Skeletal muscle cell (primary cell): ENCODE results near the gene STX18.
"Not testable (repeated sequence)": the region's sequence is repeated elsewhere in the genome, so short reads cannot be mapped to it uniquely, and the experiment has no call there.

Experiments
- DNase-seq: peaks from one replicate; pipeline ENCODE4 v3.0.0-alpha.2; 2010; ENCODE audit warnings: low read depth
- H3K4me3 ChIP-seq: 2 replicates; pipeline ENCODE4 v1.5.1; 2011; ENCODE audit warnings: low read depth, mild to moderate bottlenecking, control low read depth, low read length, moderate library complexity

Gene STX18

GRCh38 chr4:4427121-4427870 is 114.6 kb downstream of the STX18 start:
- DNase-seq = no peak
- no peak overlapping the region for H3K4me3 ChIP-seq

DNA sequence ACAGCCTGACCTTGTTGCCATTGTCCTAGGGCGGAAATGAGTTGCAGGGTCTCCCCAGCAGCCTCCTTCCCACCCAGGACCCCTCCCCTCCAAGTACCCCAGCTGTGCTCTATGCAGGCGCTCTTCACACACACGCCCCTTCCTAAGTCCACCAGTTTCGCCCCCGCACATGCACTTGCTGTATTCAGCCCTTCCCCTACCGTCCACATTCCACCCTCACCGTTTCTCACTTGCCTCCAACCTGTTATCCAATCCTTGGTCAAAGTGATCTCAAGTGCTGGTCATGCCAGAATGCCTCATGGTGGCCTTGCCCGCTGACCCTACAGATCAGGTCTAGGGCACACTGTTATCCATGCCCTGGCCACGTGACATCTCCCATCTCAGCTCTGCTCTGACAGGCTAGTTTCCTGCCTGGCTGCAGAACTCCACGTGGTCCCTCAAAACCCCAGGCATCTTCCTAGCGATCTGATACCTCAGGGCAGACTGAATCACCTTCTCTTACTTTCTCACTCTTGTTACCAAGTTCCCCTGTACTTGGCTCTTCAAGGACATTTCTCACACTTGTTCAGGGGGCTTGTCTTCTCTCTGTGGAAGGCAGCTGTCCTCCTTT is 115.2 kb downstream of the STX18 start:
- no peak overlapping the region for H3K4me3 ChIP-seq
- no peak for DNase-seq

GRCh38 chr4:4425696-4426095 is 116.2 kb downstream of the STX18 start:
- DNase-seq = no peak
- H3K4me3 ChIP-seq = no peak overlapping the region

GRCh38 chr4:4425119-4425690 is 116.6 kb downstream of the STX18 start:
- no peak overlapping the region for H3K4me3 ChIP-seq
- no peak for DNase-seq

DNA sequence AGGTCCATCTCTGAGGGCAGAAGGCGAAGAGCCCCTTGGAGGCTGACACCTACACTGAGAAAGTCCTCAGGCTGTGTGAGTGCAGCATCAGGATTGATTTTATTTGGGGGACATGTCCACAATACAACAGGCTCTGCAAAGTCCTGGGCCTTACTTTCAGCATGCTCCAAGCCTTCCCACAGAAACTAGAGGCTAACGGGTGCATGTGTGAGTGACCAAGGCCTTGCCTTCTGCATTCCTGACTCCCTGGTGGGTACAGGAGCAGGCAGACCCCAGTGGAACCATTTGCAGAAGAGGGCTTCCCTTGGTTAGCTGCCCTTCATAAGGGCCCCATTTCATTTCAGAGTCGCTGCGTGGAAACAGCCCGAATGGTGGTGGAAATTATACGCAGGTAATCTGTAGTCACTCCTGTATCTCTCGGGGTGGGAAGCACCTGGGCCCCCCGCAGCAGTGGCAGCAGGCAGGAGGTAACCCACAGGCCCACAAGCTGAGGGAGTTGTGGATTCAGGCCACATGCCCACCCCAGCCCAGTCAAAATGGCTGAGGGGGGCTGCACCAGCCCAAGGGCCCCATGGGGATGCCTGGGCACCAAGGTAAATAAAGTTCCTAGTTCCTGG is 117.2 kb downstream of the STX18 start:
- no peak overlapping the region for H3K4me3 ChIP-seq
- DNase-seq = no peak

GRCh38 chr4:4423706-4424498 is 117.9 kb downstream of the STX18 start:
- DNase-seq = no peak

DNA sequence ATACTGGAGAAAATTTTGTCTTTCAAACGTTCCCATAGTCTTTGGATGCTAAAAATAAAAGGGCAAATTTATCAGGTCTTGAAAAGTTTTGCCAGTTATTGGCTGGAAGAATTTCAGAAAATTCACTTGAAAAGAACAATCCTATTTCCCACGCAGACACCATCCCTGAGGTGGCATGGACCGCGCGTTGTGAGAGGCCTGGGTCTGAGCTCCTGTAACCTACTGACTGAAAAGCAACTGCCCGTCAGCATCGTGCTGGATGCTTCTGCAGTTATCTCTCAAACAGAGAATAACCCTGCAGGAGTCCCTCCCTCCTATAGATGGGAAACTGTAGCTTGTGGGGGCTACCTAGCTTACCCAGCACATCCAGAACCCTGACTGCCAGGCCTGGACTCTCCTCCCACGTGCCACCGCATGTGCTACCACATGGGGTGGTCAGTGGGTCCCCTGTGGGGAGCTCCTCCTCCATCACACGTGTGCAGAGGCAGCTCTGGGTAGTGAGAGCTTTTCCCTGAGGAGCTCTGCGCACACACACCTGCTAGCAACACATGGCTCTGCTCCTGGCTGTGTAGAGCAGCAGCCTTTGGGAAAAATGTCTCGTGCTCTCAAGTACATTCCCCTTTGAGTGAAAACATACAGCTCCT is 118.9 kb downstream of the STX18 start:
- no peak for DNase-seq
- H3K4me3 ChIP-seq = no peak overlapping the region

More at GRCh38 chr4:4423706-4424498, 117.9 kb downstream of the STX18 start:
- H3K4me3 ChIP-seq = no peak overlapping the region

GRCh38 chr4:4422117-4422516 is 119.7 kb downstream of the STX18 start:
- H3K4me3 ChIP-seq, DNase-seq: not testable (repeated sequence)

DNA sequence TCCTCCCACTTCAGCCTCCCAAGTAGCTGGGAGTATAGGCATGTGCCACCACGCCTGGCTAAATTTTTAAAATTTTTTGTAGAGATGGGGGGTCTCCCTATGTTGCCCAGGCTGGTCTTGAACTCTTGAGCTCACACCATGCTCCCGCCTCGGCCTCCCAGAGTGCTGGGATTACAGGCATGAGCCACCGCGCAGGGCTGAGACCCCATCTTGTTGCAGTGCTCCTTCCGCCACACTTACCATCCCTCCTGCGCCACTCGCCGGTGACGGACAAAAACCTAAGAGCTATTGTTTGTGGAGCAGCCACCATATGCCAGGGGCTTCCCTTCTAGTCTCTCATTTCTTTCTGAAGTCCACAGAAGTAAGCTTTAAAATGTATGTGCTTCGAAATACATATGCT is 120.5 kb downstream of the STX18 start:
- H3K4me3 ChIP-seq = no peak overlapping the region
- DNase-seq = no peak

DNA sequence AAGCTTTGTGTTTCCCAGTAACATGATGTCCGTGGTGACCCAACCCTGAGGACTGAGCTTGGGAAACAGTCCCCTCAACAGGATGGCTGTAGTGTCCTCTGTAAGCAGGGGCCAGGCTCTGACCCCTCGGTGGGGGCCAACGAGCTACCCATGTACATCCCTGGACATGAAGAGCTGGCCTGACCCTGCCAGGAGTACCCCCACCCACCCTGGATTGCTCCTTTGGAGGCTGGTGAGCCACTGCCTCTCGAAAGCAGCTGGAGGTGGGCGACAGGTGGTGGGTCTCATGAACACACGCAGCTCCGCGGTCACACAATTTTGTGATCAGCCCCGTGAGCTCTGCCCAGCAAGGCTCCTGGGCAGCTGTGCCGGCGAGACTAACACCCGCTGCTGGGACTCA is 121.4 kb downstream of the STX18 start:
- no peak for DNase-seq
- no peak overlapping the region for H3K4me3 ChIP-seq

- no peak overlapping the region for H3K4me3 ChIP-seq
- no peak for DNase-seq
Measured at GRCh38 chr4:4419896-4420295, 122.0 kb downstream of the STX18 start.

DNA sequence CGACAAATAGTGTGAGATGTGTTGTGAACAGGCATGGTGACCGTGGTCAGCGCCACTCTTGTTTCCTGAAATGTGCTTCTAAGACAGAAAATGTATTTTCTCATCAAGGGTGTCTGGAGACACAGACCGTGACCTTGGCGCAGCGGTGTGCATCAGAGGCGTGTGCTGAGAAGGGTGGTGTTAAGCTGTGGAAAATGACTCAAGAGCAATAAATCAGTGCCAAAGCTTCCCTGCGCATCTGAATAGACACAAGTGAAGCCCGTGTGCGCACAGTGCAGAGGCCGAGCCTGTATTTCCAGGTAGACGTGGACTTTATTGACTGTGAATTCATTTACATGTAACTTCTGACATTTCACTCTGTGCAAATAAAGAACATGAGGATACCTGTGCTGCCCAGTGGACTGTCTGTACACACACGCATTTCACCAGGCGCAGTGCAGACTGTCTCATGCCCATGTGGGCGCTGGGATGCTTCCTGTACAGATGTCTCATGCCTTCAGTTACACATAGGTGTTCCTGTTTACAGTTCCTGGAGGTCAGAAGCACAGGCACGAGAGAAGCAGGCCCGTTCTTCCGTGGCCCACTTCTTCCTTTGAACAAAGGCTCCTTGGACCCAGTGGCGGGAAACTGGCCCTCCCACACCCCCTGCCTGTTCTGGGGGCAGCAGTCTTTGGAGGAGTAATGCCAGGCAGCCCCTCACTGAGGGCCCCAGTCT is 123.0 kb downstream of the STX18 start:
- H3K4me3 ChIP-seq = no peak overlapping the region
- no peak for DNase-seq

- no peak overlapping the region for H3K4me3 ChIP-seq
- DNase-seq = no peak
Measured at GRCh38 chr4:4417886-4418285, 124.0 kb downstream of the STX18 start.

DNA sequence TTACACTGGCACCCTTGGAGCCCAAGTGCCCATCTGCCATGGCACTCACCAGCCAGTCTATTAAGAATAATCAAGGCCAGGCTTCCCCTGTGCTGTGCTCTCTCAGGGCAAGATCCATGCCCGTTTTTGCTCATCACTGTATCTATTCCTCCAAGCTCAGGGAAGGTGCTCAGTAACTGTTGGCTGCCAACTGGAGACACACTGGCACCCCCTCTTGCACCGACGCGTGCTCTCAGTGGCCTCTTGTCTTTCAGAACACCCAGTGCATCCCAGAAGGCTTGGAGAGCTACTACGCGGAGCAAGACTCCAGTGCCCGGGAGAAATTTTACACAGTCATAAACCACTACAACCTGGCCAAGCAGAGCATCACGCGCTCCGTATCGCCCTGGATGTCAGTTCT is 124.9 kb downstream of the STX18 start:
- no peak for DNase-seq
- no peak overlapping the region for H3K4me3 ChIP-seq

GRCh38 chr4:4415806-4416805 is 125.7 kb downstream of the STX18 start:
- no peak overlapping the region for H3K4me3 ChIP-seq
- DNase-seq = no peak

- H3K4me3 ChIP-seq = no peak overlapping the region
- no peak for DNase-seq
Measured at GRCh38 chr4:4415107-4415805, 126.6 kb downstream of the STX18 start.

DNA sequence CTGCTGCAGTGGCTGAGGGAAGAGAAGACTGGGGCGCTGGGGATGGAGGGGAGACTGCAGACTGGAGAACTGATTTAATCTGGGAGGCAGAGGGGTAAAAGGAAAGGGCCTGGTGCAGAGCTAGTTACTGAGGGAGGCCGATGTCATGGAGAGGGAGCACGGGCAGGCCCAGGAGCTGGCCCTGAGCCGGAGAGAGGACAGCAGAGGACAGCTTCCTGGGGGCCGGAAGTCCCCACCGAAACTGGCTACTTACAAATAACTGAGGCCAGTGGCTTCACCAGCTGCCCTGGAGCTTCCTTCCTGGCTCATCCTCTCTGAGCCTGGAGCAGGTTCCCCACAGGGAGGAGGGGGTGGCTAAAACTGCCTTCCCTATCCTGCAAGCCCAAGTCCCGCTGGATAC is 128.0 kb downstream of the STX18 start:
- no peak overlapping the region for H3K4me3 ChIP-seq
- no peak for DNase-seq
